22Rv1 (cell line): ENCODE results near the gene CCDC116.

Experiments used
- CTCF ChIP-seq: fragments of 450-650 bp; IDR thresholded peaks from 2 replicates; pipeline ENCODE4 v1.5.1; 2017; ENCODE audit warnings: mild to moderate bottlenecking
- ZFX ChIP-seq: fragments of 450-650 bp; IDR thresholded peaks from 2 replicates; pipeline ENCODE4 v1.6.1; 2017; ENCODE audit warnings: antibody characterized with exemption, borderline replicate concordance

- TF ChIP-seq CTCF (no peak), ZFX (no peak)
Measured at GRCh38 chr22:21598302-21598701, 34.3 kb upstream of the CCDC116 start.
